Activated naive CD4-positive, alpha-beta T cell treated with Interleukin-2 at 50 U/mL for 16 hours (primary cell): ENCODE measurements around the gene FAM187B.
"Not testable (repeated sequence)": the region's sequence is repeated elsewhere in the genome, so short reads cannot be mapped to it uniquely, and the experiment has no call there.

Experiments used
- DNase-seq: peaks from one replicate; pipeline ENCODE4 v3.0.0-alpha.2; 2020

The FAM187B gene

DNA sequence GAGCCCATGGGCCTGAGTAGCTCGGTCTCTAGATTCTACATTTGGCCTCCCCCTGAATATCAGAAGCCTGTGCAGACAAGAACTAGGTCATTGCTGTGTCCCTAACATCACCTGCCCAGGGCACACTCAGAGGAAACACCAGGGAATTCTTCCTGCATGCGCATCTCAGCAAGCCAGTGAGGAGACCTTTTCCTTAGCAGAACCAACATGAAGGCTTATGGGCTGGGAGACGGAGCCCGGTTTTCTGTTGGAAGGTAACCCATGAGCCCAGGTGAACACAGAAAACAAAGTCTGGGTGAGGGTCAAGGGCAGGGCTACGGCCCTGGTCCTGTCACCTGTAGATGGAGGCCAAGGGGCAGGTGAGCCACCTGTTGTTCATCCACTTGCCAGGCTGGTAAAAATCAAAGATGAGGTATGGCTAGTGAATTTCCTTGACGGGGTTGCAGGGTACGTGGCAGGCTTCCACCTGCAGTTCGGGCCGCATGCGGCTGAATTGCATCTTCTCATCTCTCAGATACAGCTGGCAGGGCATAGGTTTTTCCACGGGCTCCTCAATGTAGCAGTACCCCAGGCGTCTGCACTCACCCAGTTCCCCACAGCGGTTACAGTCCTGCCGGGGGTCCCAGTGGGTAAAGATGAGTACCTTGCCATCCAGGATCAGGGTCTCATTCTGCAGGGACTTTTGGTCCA lies 3.6 kb upstream of the FAM187B start:
- no peak for DNase-seq

DNA sequence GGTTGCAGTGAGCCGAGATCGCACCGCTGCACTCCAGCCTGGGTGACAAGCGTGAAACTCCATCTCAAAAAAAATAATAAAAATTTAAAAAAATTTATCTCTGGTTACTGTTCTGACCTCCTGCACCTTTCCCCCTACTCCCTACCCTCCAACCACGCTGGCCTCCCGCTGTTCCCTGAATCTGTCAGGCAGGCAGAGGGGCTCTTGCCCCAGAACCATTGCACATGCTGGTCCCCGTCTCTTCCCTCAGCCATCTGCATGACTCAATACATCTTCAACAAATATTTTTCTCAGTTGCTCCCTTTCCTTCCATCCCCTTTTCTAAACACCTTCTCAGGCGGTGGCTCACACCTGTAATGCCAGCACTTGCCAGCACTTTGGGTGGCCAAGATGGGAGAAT lies 1.1 kb upstream of the FAM187B start:
- DNase-seq, result no peak

DNA sequence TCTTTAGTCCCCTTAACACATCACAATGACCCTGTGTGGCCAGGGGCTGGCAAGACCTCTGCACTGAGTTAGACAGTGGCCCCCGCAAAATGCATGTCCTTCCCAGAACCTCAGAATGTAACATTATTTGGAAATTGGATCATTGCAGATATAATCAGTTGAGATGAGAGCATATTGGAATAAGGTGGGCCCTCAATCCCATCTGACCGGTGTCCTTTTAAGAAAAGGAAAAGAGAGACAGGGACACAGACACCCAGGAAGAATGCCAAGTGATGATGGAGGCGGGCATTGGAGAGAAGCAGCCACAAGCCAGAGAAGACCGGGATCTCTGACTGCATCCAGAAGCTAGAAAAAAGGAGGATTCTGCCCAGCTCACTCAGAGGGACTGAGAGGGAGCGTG lies 1.8 kb downstream of the FAM187B start:
- DNase-seq, result no peak

DNA sequence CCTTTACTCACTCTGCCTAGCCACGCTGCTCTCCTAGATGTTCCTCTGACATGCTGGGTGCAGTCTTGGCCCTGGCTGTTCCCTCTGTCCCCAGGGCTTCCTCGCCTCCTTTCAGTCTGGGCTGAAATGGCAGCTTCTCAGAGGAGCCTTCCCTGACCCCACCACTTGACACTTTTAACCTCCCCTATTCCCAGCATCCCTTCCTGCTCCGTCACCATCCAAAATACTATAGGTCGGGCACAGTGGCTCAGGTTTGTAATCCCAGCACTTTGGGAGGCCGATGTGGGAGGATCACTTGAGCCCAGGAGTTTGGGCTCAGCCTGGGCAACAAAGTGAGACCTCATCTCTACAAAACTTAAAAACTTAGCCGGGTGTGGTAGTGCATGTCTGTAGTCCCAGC lies 2.6 kb downstream of the FAM187B start:
- no peak for DNase-seq

DNA sequence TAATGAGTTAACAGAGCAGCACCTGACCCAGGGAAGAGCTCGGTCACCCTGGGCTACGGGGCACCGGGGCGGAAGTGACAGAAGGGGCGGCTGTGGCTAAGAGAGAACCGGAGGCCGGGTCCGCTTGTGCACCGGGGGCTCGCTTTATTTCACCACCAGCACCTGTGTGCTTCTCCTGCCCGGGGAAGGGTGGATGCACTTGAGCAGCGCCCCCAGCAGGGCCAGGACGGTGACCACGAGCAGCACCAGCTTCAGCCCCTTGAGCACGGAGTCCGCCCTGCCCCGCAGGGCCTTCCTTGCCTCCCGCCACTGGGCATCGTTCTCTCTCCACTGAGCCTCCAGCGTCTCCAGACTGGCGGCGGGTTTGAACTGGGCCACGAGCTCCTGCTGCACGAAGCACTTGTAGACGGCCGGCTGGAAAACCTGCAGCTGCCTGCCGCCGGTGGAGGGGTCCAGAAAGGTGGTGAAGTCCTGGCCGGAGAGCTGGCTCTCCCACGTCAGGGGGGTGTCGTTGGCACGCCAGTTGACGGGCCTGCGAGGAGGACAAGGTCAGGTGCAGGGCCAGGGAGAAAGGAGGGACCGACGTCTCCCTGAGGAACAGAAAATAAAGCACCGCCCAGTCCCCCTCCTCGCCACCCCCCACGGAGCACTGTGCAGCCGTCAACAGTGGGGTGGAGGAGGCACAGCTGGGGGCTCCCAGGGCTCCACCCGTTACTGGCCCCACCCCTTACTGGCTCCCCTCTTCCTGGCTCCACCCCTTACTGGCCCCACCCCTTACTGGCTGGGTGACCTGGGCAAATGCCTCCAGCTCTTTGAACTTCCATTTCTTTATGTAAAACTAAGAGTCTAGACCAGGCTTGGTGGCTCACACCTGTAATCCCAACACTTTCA lies 3.6 kb downstream of the FAM187B start:
- DNase-seq, result no peak

DNA sequence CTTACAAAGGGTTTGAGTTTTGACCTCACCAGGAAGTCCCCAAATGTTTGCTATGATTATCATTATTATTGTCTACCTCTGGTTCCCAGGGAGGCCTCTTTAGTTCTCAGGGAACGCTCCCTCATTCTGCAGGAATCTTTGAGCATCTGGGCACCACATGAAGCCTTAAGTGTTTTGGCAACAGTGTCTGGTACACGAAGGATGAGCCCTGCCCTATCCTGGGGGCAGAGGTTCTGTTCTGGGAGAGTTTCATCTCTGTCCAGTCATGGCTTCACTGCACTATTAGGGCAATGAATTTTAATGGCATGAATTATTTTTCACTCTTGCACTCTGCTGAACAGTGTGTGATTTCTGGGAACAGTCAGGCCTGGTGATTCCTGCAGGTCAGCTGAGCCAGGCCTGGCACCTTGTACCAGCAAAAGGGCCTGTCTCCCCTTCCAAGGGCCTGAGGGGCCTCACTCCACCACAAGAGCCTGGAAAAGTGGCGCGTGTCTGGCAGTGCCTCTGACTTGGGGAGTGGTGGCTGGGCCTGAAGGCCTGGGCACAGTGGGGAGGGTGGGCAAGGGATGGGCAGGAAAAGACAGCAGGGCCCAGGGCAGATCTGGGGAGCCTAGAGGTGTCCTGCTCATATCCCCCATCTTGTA lies 4.6 kb downstream of the FAM187B start:
- no peak for DNase-seq

DNA sequence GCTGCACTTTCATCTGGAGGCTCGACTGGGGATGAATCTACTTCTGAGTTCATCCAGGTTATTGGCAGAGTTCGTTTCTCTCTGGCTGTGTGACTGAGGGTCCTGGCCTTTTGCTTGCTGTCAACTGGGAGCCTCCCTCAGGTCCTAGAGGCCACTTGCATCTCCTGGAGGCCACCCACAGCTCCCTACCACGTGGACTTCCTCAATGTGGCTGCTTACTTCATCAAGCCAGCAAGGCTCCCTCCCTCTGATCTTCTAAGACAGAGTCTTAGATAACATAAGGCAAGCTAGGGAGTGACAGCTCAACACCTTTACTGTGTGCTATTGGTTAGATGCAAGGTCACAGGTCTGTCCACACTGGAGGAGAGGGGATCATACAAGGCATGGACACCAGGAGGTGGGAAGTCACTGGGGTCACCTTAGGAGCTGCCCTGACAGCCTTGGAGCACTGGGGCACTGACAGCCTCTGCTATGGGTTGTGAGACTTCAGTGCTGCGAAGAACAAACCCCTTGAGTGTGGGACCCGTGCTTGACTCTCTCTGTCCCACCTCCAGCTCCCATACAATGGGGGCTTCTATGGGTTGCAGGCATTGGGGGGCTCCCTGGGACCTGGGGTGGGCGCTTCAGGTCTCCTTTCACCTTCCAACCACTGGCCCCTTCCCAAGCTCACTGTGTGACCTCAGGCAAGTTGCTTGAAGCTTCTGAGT lies 5.3 kb downstream of the FAM187B start:
- DNase-seq, result no peak

DNA sequence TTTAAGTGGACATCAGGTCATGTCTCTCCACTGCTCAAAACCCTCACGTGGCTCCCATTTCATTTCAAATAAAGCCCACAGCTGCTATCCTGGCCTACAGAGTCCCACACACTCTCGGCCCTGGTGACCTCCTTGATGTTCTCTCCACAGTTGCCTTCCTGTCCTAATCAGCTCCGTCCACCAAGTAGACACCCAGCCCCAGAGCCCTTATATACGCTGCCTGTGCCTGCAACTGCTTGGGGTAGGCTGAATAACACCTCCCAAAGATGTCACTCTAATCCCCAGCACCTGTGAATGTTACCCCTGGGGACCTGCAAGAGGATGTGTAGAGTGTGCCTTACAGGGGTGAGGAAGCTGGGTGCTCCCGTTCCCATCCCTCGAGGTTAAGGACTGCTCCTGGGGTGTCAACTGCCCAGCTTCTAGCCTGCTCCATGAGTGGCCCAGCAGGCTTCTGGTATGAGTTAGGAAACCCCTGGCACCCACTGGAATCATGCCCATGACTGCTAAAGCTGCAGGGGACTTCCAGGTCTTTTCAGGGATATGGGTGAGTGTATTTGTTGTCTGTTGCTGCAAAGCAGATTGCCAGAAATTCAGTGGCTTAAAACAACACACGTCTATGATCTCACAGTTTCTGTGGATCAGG lies 6.0 kb downstream of the FAM187B start:
- no peak for DNase-seq

DNA sequence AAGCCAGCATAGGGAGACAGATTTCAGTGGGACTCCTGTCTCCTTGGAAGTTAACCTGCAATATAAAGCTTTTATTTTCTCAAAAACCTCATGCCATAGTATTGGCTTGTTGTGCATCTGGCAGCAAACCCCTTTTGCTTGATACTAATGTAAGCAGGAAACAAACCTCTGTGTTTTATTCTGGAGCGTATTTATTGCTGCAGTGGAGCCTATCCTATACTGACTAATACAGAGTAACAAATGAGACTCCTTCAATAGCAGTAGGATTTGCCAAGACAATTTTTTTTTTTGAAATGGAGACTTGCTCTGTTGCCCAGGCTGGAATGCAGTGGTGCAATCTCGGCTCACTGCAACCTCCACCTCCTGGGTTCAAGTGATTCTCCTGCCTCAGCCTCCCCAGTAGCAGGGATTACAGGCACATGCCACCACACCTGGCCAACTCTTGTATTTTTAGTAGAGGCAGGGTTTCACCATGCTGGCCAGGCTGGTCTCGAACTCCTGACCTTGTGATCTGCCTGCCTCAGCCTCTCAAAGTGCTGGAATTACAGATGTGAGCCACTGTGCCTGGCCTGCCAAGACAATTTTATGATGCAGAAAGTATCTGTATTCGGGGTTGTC lies 7.5 kb downstream of the FAM187B start:
- not testable (repeated sequence) for DNase-seq

DNA sequence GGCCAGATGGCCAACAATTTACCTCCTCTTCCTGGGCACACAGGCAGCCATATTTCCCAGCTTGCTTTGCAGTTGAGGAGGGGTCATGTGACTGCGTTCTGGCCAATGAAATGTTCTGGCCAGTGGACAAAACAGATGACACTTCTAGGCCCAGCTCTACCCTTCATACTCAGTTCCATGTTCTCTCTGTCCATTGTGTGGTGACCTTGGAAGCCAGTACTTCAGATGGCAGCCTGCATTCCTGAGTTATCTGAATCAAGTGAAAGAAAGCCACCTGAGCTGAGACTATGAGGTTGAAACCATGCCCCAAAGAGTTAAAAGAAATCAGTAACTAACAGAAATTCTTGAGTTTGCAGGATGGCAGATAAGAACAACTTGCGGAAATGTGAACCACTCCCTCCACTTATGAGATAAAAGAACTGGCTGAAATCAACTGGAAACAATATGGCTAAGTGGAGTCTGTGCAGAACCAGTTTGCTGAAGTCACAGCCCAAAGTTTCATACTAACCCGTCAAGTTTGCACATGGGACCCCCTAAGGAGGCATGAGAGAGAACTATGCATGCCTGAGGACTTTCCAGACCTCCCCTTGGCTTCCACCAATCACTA lies 8.1 kb downstream of the FAM187B start:
- no peak for DNase-seq

DNA sequence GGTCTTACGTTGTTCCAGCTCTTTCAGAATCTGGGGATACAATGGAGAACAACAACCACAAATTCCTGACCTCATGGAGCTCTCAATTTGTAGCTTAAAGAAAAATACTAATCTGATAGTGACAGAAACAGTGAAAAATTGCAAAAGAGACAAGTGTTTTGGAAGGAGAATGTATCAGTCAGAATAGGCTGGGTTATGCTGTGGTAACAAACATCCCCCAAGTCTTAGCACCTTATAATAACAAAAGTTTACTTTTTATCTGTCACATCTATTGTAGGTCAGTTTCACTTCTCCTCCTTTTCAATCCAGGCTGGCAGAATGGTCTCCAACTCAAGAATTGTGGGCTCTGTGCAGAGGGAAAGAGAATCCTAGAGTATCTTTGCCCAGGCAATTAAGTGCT lies 9.5 kb downstream of the FAM187B start:
- DNase-seq, result no peak

DNA sequence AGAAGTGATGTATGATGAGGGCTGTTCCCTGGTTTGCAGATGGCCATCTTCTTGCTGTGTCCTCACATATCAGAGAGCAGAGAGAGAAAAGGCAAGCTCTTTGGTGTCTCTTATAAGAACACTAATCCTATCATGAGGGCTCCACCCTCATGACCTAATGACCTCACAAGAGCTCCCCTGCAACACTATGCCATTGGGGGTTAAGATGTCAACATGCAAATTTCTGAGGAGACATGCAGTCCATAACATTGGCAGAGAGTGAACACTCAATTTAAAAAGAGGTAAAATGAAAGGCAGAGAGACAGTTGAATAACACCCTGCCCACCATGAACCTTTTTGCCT lies 10.9 kb downstream of the FAM187B start:
- no peak for DNase-seq

DNA sequence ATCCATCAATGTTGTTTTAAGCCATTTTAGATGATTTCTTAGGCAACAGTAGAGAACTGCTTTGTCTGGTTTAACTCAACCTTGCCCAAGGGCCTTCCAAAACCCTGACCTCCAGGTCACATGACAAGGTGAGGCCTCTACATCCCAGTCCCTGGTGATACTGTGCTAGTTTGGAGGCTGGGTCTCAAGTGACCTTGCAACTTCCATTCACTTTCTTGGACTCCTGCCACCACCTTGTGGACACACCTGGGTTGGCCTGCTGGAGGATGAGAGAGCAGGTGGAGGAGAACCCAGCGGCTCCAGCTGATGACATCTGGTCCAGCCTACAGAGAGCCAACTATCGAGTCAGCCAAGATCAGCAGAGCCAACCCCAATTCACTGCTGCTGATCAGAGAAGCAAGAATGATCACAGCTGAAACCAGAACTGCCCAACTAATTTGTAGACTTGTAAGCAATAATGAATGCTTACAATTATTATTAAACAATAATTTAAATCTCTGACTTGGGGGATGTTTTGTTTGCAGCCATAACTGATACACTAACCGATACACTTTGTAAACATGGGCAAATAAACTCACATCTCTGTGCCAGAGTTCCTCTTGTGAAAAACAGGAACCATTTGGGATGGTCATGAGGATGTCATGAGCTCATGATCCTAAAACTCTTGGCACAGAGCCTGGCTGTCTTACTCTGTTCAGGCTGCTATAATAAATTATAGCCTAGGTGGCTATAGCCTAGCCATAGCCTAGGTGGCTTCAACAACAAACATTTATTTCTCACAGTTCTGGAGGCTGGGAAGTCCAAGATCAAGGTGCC lies 11.5 kb downstream of the FAM187B start:
- DNase-seq, result peak; percentile 33

DNA sequence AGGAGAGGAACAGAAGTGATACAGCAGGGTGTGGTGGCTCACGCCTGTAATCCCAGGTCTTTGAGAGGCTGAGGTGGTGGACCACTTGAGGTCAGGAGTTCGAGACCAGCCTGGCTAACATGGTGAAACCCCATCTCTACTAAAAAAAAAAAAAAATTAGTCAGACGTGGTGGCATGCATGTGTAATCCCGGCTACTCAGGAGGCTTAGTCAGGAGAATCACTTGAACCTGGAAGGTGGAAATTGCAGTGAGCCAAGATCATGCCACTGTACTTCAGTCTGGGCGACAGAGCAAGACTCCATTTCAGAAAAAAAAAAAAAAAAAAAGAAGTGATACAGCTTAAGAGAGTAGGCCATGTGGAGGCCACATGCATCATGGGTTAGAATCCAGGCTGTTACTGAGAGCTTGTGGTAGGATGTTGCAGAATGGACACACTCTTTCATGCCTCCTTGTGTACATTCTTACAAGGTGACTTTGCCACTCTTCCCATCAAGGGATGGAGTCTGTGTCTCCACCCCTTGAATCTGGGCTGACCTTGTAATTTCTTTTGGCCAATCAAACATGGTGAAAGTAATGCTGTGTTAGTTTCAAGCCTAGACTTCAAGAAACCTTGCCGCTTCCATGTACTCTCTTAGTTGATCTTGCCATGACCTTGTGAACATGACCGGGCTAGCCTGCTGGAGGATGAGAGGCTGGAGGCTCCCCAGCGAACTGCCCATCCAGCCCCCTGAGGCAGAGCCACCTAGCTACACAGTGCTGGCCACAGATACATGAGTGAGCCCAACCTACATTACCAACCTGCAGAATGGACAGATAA lies 12.3 kb downstream of the FAM187B start:
- DNase-seq, result no peak

DNA sequence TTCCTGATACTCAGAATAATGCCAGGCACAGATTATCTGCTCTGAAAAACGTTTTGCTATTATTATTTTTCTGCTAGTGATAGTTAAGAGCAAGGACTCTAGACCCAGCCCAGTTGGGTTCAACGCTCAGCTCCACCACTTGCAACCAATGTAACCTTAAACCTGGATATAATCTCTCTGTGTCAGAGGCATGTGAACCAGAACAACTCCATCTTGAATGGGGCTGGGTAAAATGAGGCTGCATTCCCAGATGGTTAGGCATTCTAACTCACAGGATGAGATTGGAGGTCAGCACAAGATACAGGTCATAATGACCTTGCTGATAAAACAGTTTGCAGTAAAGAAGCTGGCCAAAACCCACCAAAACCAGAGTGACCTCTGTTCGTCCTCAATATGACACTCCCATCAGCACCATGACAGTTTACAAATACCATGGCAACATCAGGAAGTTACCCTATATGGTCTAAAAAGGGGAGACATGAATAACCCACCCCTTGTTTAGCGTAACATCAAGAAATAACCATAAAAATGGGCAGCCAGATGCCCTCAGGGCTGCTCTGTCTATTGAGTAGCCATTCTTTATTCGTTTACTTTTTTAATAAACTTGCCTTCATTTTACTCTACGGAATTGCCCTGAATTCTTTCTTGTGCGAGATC lies 13.6 kb downstream of the FAM187B start:
- no peak for DNase-seq

DNA sequence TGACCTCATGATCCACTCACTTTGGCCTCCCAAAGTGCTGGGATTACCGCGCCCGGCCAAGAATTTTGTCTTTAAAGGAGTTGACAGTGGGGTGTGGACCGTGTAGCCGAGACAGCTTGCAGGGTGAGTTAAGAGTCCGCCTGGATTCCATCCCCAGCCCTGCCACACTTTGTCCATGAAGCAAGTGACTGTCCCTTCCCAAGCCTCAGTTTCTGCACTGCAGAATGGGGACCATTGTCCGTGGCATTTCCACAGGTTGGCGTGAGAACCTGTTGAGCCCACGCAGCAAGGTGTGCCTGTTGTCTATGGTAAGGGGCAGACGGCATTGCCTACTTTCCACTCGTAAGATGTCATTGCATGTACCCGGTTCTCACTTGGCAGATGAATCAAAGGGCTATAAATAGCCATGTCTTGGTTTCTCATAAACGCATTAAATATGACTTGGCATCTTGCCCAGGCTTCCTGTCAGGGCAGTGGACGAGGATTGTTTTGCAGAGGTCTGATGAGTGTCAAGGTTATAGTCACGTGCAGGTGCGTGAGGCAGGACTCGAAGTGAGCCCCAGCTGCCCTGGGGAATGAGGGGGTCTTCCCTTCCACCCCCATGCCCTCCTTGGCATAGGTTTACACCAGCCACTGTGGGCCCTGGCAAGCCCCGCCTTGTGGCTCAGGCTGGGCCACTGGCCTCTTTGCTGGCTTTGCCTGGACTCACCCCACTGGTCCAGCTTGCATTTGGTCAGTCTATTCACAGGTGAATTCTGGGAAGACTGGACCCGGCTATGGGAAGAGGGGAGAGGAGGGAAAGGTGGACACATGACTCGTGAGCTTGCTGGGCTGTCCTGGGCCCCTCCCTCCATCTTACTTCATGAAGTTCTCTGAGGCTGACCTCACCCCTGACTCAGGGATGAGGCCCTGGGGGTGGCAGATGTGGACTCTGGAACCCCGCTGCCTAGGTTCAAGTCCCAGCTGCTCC lies 14.6 kb downstream of the FAM187B start:
- peak; percentile 72 for DNase-seq

DNA sequence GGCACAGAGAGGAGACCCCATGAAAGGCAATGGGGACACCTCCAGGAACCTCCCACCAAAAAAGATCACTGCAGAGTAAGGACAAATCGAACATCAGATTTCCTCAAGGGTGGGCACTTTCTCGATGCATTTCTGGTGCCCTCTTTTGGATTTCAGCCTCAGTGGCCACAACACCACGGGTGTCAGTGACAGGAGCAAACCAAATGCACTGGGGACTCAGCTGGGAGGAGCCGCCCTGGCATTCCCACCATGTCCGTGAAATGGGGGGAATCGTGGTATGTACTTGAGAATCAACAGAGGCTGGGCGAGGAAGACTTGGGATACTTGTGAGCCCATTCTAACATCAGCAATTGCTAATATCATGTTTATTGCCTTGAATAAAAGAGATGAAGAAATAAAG lies 16.3 kb downstream of the FAM187B start:
- DNase-seq, result no peak

DNA sequence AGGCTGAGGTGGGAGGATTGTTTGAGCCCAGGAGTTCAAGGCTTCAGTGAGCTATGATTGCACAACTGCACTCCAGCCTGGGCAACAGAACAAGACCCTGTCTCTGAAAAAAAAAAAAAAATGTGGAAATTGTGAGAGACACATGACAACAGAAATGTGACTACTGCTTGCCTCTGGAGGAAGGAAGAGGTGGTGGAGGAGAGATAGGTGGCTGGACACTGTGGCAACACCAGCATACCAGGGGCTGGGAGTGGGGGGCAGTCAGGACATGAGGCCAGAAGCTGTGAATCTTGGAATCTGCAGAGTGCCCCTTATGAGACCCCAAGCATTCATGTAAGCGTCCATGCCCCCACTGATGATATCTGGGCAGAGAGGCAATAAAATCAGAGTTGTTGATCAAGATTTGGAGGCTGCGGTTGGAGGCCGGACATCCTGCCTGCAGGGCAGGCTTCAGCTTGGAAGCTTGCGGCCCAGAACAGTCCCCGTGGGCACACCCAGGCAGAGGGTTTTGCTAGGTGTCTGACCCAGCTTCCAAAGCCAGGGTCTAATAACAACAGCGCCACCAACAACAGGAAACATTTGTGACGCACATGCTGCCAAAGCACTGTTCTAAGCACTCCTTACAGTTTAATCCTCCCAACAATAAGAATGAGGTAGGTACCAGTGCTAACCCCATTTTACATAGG lies 16.9 kb downstream of the FAM187B start:
- DNase-seq, result peak; percentile 65
